Stimulated activated CD4-positive, alpha-beta T cell treated with anti-CD3 and anti-CD28 coated beads, Interleukin-15, amount 100 ng/mL, for 48 hours (primary cell): ENCODE data around the gene UNK.
"Not testable (repeated sequence)": the region's sequence is repeated elsewhere in the genome, so short reads cannot be mapped to it uniquely, and the experiment has no call there.

Source experiments
- DNase-seq, 2 donors: peaks; one replicate each; pipeline ENCODE4 v3.0.0-alpha.2; 2020; ENCODE audit warnings: low read depth in 2 of 2

UNK gene

GRCh38 chr17:75773121-75773807 is 11.3 kb upstream of the UNK start:
- DNase-seq: no peak

GRCh38 chr17:75773808-75774470 is 10.7 kb upstream of the UNK start:
- no peak for DNase-seq

- no peak for DNase-seq
These were observed 10.1 kb upstream of the UNK start for GRCh38 chr17:75774471-75774990.

- DNase-seq: no peak
These were observed 9.5 kb upstream of the UNK start for GRCh38 chr17:75774991-75775668.

- DNase-seq: no peak
These were observed 8.0 kb upstream of the UNK start for GRCh38 chr17:75776386-75777295.

- no peak for DNase-seq
These were observed 7.2 kb upstream of the UNK start for GRCh38 chr17:75777296-75777922.

- not testable (repeated sequence) for DNase-seq
These were observed 6.3 kb upstream of the UNK start for GRCh38 chr17:75778066-75778860.

GRCh38 chr17:75778861-75779249 is 5.8 kb upstream of the UNK start:
- peak in 1 of 2 donors; percentile 67 for DNase-seq

- DNase-seq: peak; percentile 91 to 93
These were observed 5.2 kb upstream of the UNK start for GRCh38 chr17:75779250-75779986.

GRCh38 chr17:75779987-75780889 is 4.4 kb upstream of the UNK start:
- DNase-seq: no peak

GRCh38 chr17:75783069-75783783 is 1.4 kb upstream of the UNK start:
- DNase-seq: no peak

- DNase-seq: no peak
These were observed 668 bp upstream of the UNK start for GRCh38 chr17:75783803-75784472.

GRCh38 chr17:75785016-75785890 is 647 bp downstream of the UNK start:
- peak; percentile 85 to 86 for DNase-seq

- DNase-seq: no peak
These were observed 6.6 kb downstream of the UNK start for GRCh38 chr17:75791254-75791653.

- no peak for DNase-seq
These were observed 8.9 kb downstream of the UNK start for GRCh38 chr17:75793460-75793859.

GRCh38 chr17:75795820-75796607 is 11.4 kb downstream of the UNK start:
- no peak for DNase-seq
